ENCODE data around the gene CHRNB2. TPM values are rescaled to one million over a fixed set of nuclear protein-coding genes. Genes with fewer than 3 reads are reported as not detected.

Gene CHRNB2
- total RNA-seq, 1 donor from 2014 or later = not detected

- POLR2A ChIA-PET = interaction anchor here (0.6 kb wide), 1 partner anchor 40 kb away, joined by 3 read pairs; no protein-coding TSS in a partner anchor
These were observed 708 bp downstream of the CHRNB2 start for GRCh38 chr1:154568157-154568815.

GRCh38 chr1:154571244-154571963, 3.8 kb downstream of the CHRNB2 start:
- Mint-ChIP-seq H3K36me3 (ENCODE audit: low read depth) (no peaks in the 10 kb centered on the region), H3K9me3 (no peaks in the 10 kb centered on the region), H3K27ac (no peak overlapping the region), H3K4me3 (no peak overlapping the region), H3K27me3 (peaks cover 46% of the 10 kb centered on the region), H3K4me1 (peaks cover 3% of the 10 kb centered on the region)
- DNase-seq = no peak
- no peak for ATAC-seq (ENCODE audit: low read depth)
- POLR2A ChIA-PET = interaction anchor here (0.6 kb wide), 1 partner anchor 74 kb away, joined by 3 read pairs; no protein-coding TSS in a partner anchor
- CTCF ChIA-PET = no interaction called here
- no peak for TF ChIP-seq CTCF (IDR thresholded peaks at IDR 0.05)
- intact Hi-C loops (cut with micrococcal nuclease) = no loop called here

More at GRCh38 chr1:154568157-154568815, 708 bp downstream of the CHRNB2 start:
- intact Hi-C loops (cut with micrococcal nuclease) = no loop called here
- DNase-seq (no peak), ATAC-seq (ENCODE audit: low read depth) (no peak)
- no peaks in the 10 kb centered on the region for H3K36me3 Mint-ChIP-seq (ENCODE audit: low read depth)
- H3K9me3 Mint-ChIP-seq = no peaks in the 10 kb centered on the region
- CTCF ChIA-PET = interaction anchor here (1.7 kb wide), 1 partner anchor 9 kb away, joined by 7 read pairs; no protein-coding TSS in a partner anchor
- H3K4me1 Mint-ChIP-seq = peaks cover 3% of the 10 kb centered on the region
- H3K27ac Mint-ChIP-seq = no peak overlapping the region
- H3K27me3 Mint-ChIP-seq = peaks cover 50% of the 10 kb centered on the region
- no peak for TF ChIP-seq CTCF (IDR thresholded peaks at IDR 0.05)
- H3K4me3 Mint-ChIP-seq = no peak overlapping the region

GRCh38 chr1:154571964-154572288, 4.3 kb downstream of the CHRNB2 start:
- H3K36me3 Mint-ChIP-seq (ENCODE audit: low read depth) = no peaks in the 10 kb centered on the region
- intact Hi-C loops (cut with micrococcal nuclease) = no loop called here
- no peaks in the 10 kb centered on the region for H3K9me3 Mint-ChIP-seq
- H3K4me3 Mint-ChIP-seq = no peak overlapping the region
- CTCF ChIA-PET = no interaction called here
- POLR2A ChIA-PET = interaction anchor here (0.6 kb wide), 1 partner anchor 73 kb away, joined by 3 read pairs; no protein-coding TSS in a partner anchor
- ATAC-seq (ENCODE audit: low read depth) (no peak), DNase-seq (no peak)
- H3K27ac Mint-ChIP-seq = no peak overlapping the region
- no peak for TF ChIP-seq CTCF (IDR thresholded peaks at IDR 0.05)
- peaks cover 40% of the 10 kb centered on the region for H3K27me3 Mint-ChIP-seq
- H3K4me1 Mint-ChIP-seq = peaks cover 3% of the 10 kb centered on the region

GRCh38 chr1:154572468-154573167, 5.0 kb downstream of the CHRNB2 start:
- TF ChIP-seq CTCF (IDR thresholded peaks at IDR 0.05) = no peak
- ChIA-PET CTCF (no interaction called here), POLR2A (interaction anchor here (0.6 kb wide), 1 partner anchor 9 kb away, joined by 4 read pairs; no protein-coding TSS in a partner anchor)
- Mint-ChIP-seq H3K9me3 (no peaks in the 10 kb centered on the region), H3K27me3 (peaks cover 36% of the 10 kb centered on the region), H3K4me1 (peaks cover under 1% of the 10 kb centered on the region), H3K4me3 (no peak overlapping the region), H3K36me3 (ENCODE audit: low read depth) (no peaks in the 10 kb centered on the region), H3K27ac (no peak overlapping the region)
- no peak for DNase-seq
- intact Hi-C loops (cut with micrococcal nuclease) = no loop called here
- ATAC-seq (ENCODE audit: low read depth) = no peak

GRCh38 chr1:154573168-154573510, 5.6 kb downstream of the CHRNB2 start:
- DNase-seq (no peak), ATAC-seq (ENCODE audit: low read depth) (no peak)
- H3K27me3 Mint-ChIP-seq = peaks cover 31% of the 10 kb centered on the region
- CTCF ChIA-PET = no interaction called here
- H3K27ac Mint-ChIP-seq = no peak overlapping the region
- intact Hi-C loops (cut with micrococcal nuclease) = no loop called here
- peaks cover 1% of the 10 kb centered on the region for H3K36me3 Mint-ChIP-seq (ENCODE audit: low read depth)
- POLR2A ChIA-PET = no interaction called here
- no peaks in the 10 kb centered on the region for H3K9me3 Mint-ChIP-seq
- H3K4me3 Mint-ChIP-seq = no peak overlapping the region
- TF ChIP-seq CTCF (IDR thresholded peaks at IDR 0.05) = no peak
- no peaks in the 10 kb centered on the region for H3K4me1 Mint-ChIP-seq

Measured in activated B cell treated with CpG ODN at 0.5 μM for 24 hours (primary cell).